HG03135 (cell line): ENCODE results near the gene UBA3.

Experiments
- ATAC-seq: cut with Tn5 transposase; IDR thresholded peaks from one replicate; pipeline ENCODE4 v1.9.1; 2021; ENCODE audit warnings: mild to moderate bottlenecking, moderate library complexity; ENCODE audit not compliant: unreplicated experiment

Gene UBA3

GRCh38 chr3:69099576-69099975 is 19.4 kb upstream of the UBA3 start:
- no peak for ATAC-seq

GRCh38 chr3:69097407-69098086 is 17.4 kb upstream of the UBA3 start:
- ATAC-seq, result no peak

GRCh38 chr3:69096299-69096698 is 16.1 kb upstream of the UBA3 start:
- ATAC-seq, result no peak

GRCh38 chr3:69095636-69096035 is 15.5 kb upstream of the UBA3 start:
- ATAC-seq, result no peak

DNA sequence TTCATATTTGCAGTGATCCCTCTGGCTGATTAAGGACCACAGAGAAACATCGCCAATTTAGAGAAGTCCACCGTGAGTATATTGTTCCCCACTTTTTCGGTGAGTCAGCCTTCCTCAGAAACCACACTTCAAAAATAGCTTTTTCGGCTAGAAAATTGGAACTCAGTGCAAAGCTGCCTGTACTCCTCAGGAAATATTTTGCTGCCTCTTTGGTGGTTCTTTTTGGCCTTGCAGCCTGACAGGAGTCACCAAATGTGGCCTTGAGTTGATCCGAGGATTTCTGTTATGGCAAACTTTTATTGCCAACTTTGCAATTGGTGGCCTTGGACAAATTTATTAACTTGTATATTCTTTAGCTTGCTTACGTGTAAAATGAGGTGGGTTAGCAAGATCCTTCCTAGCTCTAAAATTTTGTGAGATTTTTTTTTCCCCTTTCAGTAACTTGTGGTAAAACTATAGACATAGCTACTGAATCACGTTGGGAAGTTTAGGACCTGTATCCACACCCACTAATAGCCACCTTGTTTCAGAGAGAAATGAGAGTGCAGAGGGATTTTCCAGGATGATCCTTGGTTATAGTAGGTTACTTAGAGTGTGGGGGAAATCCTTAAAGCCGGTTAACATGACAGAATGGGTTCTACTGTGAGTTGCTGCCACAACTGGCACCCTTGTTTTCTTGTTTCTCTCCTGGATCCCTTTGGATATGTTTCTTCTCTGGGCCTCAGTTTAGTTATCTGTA is 14.5 kb upstream of the UBA3 start:
- no peak for ATAC-seq

- ATAC-seq, result peak; percentile 81
Measured at GRCh38 chr3:69092030-69092516, 11.9 kb upstream of the UBA3 start.

DNA sequence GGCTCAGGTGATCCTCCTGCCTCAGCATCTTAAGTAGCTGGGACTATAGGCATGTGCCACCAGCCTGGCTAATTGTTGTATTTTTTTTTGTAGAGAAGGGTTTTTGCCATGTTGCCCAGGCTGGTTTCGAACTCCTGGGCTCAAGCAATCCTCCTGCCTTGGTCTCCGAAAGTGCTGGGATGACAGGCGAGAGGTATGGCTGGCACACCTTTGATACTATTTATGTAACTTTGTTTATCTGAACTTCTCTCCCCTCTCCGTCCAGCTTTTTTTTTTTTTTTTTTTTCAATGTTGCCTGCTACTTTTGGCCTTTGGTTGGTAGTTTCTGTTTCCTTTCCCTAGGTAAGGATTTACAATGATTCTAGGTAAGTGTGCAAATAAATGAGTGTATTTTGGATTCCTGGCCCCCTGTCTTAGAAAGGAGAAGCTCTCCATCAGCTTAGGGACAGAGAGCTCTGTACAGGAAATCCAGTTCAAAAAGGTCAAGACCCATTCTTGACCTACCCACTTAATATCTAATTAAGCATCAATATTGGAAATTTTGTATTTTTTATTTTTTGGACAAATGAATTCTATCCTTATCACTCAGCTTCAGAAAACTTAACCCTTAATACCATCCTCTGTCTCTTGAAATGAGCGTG is 11.3 kb upstream of the UBA3 start:
- ATAC-seq, result peak; percentile 7

DNA sequence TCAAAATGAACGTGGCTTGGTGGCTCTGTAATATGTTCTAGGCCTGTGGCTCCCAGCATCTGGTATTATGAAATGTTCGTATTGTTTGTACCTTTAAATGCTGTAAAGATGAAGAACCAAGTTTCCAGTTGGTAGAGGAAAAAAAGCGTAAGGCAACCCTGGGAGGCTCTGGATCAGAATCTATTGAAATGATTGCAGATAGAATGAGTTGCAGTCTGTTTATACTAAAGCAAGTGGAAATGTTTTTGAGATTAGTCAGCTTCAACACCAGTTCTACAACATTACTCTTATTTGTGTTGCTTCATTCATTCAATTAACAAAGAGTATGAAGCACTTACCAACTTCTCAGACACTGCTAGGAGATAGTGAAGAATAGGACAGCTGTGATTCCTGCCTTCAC is 9.9 kb upstream of the UBA3 start:
- no peak for ATAC-seq

DNA sequence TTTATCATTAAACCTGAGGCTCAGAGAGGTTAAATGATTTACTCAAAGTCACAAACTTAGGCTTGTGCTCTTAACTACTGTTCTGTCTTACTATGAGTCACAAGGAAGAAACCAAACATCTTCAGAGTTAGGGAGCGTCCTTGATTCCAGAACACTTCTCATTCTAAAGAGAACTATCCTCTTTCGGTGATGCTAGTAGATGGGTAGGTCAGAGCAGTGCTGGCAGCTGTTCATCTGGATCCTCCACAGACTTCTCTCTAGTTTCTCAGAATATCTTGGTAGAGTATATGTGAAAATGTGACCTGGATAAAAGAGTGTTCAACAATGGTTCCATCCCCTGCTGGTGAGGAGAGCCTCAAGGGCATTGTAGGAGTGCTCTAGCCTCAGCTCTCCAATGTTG is 7.9 kb upstream of the UBA3 start:
- no peak for ATAC-seq

DNA sequence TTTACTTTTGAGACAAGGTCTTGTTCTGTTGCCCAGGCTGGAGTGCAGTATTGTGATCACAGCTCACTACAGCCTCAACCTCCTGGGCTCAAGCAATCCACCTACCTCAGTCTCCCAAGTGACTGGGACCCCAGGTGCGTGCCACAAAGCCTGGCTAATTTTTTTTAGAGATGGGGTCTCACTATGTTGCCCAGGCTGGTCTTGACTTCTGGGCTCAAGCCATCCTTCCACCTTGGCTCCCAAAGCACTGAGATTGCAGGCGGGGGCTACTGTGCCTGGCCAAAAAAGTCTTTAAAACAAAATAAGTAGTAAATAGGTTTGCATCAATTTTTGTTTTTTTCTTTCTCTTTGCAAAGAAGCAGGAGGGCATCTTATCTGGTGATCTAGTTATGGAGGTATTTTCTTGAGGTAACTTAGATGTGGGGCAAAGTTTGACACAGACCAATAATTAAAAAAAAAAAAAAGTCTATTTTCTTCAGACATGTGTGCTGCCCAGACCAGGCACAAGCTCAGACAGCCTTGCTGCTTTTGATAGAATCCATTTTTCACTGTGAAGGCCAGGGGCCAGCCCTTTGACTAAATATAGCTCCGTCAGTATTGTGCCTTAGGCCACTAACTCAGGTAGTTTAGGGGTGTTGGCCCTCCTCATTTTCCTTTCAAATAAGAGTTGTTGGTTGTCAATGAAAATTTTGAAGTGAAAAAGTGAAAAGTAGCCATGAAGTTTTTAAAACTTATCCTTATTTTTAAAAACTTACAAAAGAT is 7.0 kb upstream of the UBA3 start:
- no peak for ATAC-seq

DNA sequence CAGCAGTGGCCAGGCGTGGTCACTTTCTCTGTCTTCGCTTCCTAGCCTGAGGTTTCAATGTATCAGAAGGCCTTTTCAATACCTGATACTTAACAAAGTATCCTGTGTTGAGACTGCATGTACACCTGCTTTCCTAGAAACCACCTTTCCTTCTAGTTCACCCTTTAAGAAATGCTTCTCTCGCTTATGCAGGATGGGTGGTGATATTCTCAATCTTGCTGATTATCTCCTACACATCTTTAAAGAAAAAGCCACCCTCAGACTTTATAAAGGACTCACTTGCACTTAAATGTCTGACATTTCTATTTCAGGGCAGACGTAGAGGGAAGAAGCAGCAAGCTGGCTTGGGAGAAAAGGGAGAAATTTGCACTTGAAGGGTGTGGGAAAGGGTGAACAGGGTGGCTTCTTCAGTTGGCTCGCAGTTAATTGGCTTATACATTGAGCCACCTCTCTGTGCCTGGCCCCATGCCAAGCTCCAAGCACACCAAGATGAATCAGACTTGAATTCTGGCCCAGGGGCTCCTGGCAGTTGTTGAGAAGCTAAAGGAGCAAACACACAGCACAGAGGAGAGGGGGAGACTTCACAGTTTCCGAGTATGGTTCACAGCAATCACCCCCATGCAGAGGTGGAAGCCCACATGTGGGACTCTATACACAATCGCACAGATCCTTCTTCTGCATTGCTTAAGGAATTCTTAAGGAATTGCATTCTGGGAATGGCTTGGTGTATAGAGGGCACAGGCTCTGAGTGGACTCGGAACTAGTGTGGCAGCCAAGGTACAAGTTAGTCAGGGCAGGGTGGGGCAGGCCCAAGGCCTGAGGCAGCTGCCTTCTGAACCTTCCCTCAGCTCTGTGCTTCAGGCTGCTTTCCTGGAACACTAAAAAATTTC is 5.9 kb upstream of the UBA3 start:
- ATAC-seq, result no peak

DNA sequence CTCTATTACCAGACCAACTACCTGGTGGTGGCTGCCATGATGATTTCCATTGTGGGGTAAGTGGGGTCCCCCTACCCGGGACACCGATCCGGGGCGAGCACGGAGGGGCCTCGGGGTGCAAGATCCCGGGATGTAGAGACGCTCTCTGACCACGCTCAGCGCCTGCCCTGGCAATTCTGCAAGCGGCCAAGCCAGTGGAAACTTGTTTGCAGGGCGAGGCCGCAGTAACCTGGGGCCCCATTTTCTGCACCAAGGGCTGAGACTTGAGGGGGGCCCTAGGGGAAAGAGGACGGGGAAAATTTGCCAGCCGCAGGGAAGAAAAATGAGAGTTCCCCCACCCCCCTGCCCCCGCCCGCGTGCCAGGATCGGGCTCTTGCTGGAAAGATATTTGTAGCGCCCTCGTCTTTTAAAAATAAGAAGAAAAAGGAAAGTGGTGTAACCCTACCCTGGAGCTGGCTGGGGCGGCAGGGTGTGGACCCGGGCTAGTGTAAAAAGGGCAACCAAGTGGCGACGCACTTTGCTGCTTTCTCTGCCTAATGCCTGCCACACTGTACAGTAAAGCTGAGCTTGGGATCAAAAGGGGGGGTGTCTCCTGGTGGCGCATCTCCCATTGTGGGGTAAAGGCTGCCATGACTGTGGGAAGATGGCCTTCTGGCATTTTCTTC is 5.1 kb upstream of the UBA3 start:
- no peak for ATAC-seq

GRCh38 chr3:69084326-69085167 is 4.4 kb upstream of the UBA3 start, which contains the start of gene ARL6IP5:
ARL6IP5 (plus strand) TSS chr3:69084937; CDS start chr3:69085048, 111 bp downstream.
- peak; percentile 63 for ATAC-seq

DNA sequence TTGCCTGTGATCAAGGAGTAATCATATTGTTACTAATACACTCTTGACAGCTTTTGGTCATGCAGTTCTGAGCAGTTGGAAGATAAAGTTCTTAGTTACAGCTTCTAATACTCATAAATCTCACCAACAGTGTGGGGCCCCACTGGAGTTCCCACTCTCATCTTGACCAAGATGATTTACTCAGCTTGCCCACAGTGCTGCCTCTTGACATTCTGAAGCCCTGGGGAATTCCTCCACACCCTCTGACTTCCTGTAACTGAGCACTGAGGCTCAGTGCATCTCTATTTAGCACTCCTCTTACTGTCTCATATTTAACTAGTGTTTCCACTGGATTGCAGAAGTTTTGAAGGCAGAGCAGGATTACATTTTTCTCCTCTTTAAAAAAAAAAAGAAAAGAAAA is 2.6 kb upstream of the UBA3 start:
- peak; percentile 44 for ATAC-seq

- ATAC-seq, result no peak
Measured at GRCh38 chr3:69082361-69082760, 2.2 kb upstream of the UBA3 start.

- ATAC-seq, result no peak
Measured at GRCh38 chr3:69081583-69082262, 1.6 kb upstream of the UBA3 start.

- ATAC-seq, result peak; percentile 20
Measured at GRCh38 chr3:69079269-69080159, 651 bp downstream of the UBA3 start.
